Right ventricle myocardium superior (tissue), 1 donor: ENCODE results near the gene RPS19. TPM values are rescaled to one million over a fixed set of nuclear protein-coding genes. Genes with fewer than 3 reads are reported as not detected.

Experiments used
- ATAC-seq: fragments of 200-7000 bp; cut with Tn5 transposase; one replicate; pipeline ENCODE4 v1.9.1; 2020; ENCODE audit warnings: mild to moderate bottlenecking; ENCODE audit not compliant: poor library complexity
- DNase-seq: peaks from one replicate; pipeline ENCODE4 v3.0.0-alpha.2; 2020
- intact Hi-C: fragments of 100-400 bp; cut with DNase I; formaldehyde crosslinking; loops from one replicate; pipeline ENCODE4 v1.11.2; 2022
- total RNA-seq: library from RNA; stranded (reverse); fragmentation: NEBNext Ultra II Directional; extraction: Animal tissue kit (Norgen Biotek cat#: 25700); gene quantifications from one replicate; pipeline ENCODE4 v1.2.1, GENCODE V29; 2021
- donor health status: DM: no; HTN: yes; CAD: no; lungs with severe emphysema.

Gene RPS19
- total RNA-seq, 1 donor from 2014 or later: 586 TPM

- intact Hi-C loops: no loop called here
- no peak for DNase-seq
- no peak for ATAC-seq
Observed at GRCh38 chr19:41890936-41891335, 30.9 kb downstream of the RPS19 start.

- ATAC-seq: no peak
Observed at GRCh38 chr19:41892173-41892902, 32.3 kb downstream of the RPS19 start.

GRCh38 chr19:41893899-41894298 is 33.8 kb downstream of the RPS19 start:
- DNase-seq (no peak), ATAC-seq (no peak)
- intact Hi-C loops: no loop called here

More at GRCh38 chr19:41892173-41892902, 32.3 kb downstream of the RPS19 start:
- intact Hi-C loops: no loop called here
- DNase-seq: no peak

GRCh38 chr19:41894350-41894749 is 34.3 kb downstream of the RPS19 start:
- intact Hi-C loops: no loop called here
- DNase-seq (no peak), ATAC-seq (no peak)

GRCh38 chr19:41895745-41896580 is 35.9 kb downstream of the RPS19 start:
- intact Hi-C loops: no loop called here
- no peak for DNase-seq
- no peak for ATAC-seq

- ATAC-seq (no peak), DNase-seq (no peak)
- intact Hi-C loops: no loop called here
Observed at GRCh38 chr19:41896581-41896942, 36.5 kb downstream of the RPS19 start.

GRCh38 chr19:41897181-41897580 is 37.1 kb downstream of the RPS19 start:
- DNase-seq (no peak), ATAC-seq (no peak)
- intact Hi-C loops: no loop called here

GRCh38 chr19:41897820-41898219 is 37.8 kb downstream of the RPS19 start:
- DNase-seq (no peak), ATAC-seq (no peak)
- intact Hi-C loops: no loop called here

- DNase-seq (no peak), ATAC-seq (no peak)
- intact Hi-C loops: no loop called here
Observed at GRCh38 chr19:41898235-41898634, 38.2 kb downstream of the RPS19 start.

GRCh38 chr19:41901707-41902360 is 41.8 kb downstream of the RPS19 start:
- no peak for DNase-seq
- ATAC-seq: no peak
- intact Hi-C loops: no loop called here

- no peak for ATAC-seq
- intact Hi-C loops: no loop called here
- no peak for DNase-seq
Observed at GRCh38 chr19:41902594-41902993, 42.5 kb downstream of the RPS19 start.

- ATAC-seq: no peak
- intact Hi-C loops: no loop called here
- DNase-seq: no peak
Observed at GRCh38 chr19:41903193-41903953, 43.3 kb downstream of the RPS19 start.

- intact Hi-C loops: no loop called here
- DNase-seq: no peak
- ATAC-seq: peak; percentile 18
Observed at GRCh38 chr19:41904118-41904870, 44.2 kb downstream of the RPS19 start.

- intact Hi-C loops: no loop called here
- DNase-seq: no peak
- no peak for ATAC-seq
Observed at GRCh38 chr19:41905273-41906002, 45.4 kb downstream of the RPS19 start.

GRCh38 chr19:41906271-41906670 is 46.2 kb downstream of the RPS19 start:
- DNase-seq: no peak
- intact Hi-C loops: no loop called here
- no peak for ATAC-seq

- DNase-seq: no peak
- no peak for ATAC-seq
- intact Hi-C loops: no loop called here
Observed at GRCh38 chr19:41906916-41907680, 47.0 kb downstream of the RPS19 start.

- intact Hi-C loops: no loop called here
- no peak for ATAC-seq
Observed at GRCh38 chr19:41907994-41908615, 48.0 kb downstream of the RPS19 start.

More at GRCh38 chr19:41907994-41908615, 48.0 kb downstream of the RPS19 start:
- DNase-seq: no peak
